Endodermal cell (in vitro differentiated cells): Measurements from ENCODE around the gene OR2A25. TPM values are rescaled to one million over a fixed set of nuclear protein-coding genes. Genes with fewer than 3 reads are reported as not detected.

Experiments used
- DNase-seq: peaks from one replicate; pipeline ENCODE4 v3.0.0-alpha.2; 2017
- H3K27ac ChIP-seq: 2 replicates; pipeline ENCODE4 v1.5.1; 2013; ENCODE audit warnings: mild to moderate bottlenecking, low read depth, low read length, moderate library complexity
- H3K27me3 ChIP-seq: 2 replicates; pipeline ENCODE4 v1.6.1; 2013; ENCODE audit warnings: mild to moderate bottlenecking, low read length, moderate library complexity; ENCODE audit not compliant: insufficient read depth, control insufficient read depth, poor library complexity, severe bottlenecking
- H3K36me3 ChIP-seq: 2 replicates; pipeline ENCODE4 v1.7.0; 2013; ENCODE audit warnings: mild to moderate bottlenecking, low read length, moderate library complexity; ENCODE audit not compliant: control insufficient read depth, insufficient read depth
- H3K4me1 ChIP-seq: one replicate; pipeline ENCODE4 v1.7.0; 2013; ENCODE audit warnings: low read length; ENCODE audit not compliant: control insufficient read depth, insufficient read depth
- H3K4me3 ChIP-seq: 2 replicates; pipeline ENCODE4 v1.5.1; 2013; ENCODE audit warnings: mild to moderate bottlenecking, low read length, moderate library complexity
- H3K9ac ChIP-seq: 2 replicates; pipeline ENCODE4 v1.6.1; 2013; ENCODE audit warnings: mild to moderate bottlenecking, low read length, moderate library complexity; ENCODE audit not compliant: poor library complexity, severe bottlenecking; ENCODE audit errors: extremely low read depth
- H3K9me3 ChIP-seq: 2 replicates; pipeline ENCODE4 v1.6.1; 2013; ENCODE audit warnings: mild to moderate bottlenecking, low read length, moderate library complexity; ENCODE audit not compliant: control insufficient read depth
- H3K27ac Mint-ChIP-seq: 2 replicates; pipeline ENCODE4 v1.8.0; 2020; ENCODE audit warnings: mixed read lengths
- H3K27me3 Mint-ChIP-seq: 2 replicates; pipeline ENCODE4 v1.8.0; 2021; ENCODE audit warnings: mild to moderate bottlenecking, mixed read lengths; ENCODE audit not compliant: insufficient read depth
- H3K36me3 Mint-ChIP-seq: 2 replicates; pipeline ENCODE4 v1.8.0; 2020; ENCODE audit warnings: low read depth, mixed read lengths
- H3K4me1 Mint-ChIP-seq: 2 replicates; pipeline ENCODE4 v1.8.0; 2020; ENCODE audit warnings: mixed read lengths
- H3K4me3 Mint-ChIP-seq: 2 replicates; pipeline ENCODE4 v1.8.0; 2020; ENCODE audit warnings: mild to moderate bottlenecking, moderate library complexity, mixed read lengths
- H3K9me3 Mint-ChIP-seq: 2 replicates; pipeline ENCODE4 v1.8.0; 2020; ENCODE audit warnings: mild to moderate bottlenecking, mixed read lengths
- CTCF ChIP-seq: fragments of 200-600 bp; sonication (generic); conservative IDR thresholded peaks from 2 replicates; pipeline ENCODE4 v1.5.0; 2021; ENCODE audit warnings: antibody characterized with exemption, mild to moderate bottlenecking
- WGBS, 2 experiments: methylation state at CpG; one replicate each; pipeline versions ENCODE4 v1.1.5 to v1.1.7; 2013; ENCODE audit warnings: missing lambda C conversion rate in 2 of 2, mixed read lengths in 1 of 2; ENCODE audit not compliant: insufficient coverage in 1 of 2, insufficient read length in 1 of 2; 5-methylcytosine and 5-hydroxymethylcytosine counted together
- total RNA-seq, 2 donors: library from RNA; stranded (reverse); fragmentation: NEBNext Ultra II Directional in 1 of 2; extraction: Animal tissue kit (Norgen Biotek cat#: 25700) in 1 of 2; gene quantifications; 2 replicates in 1 of 2; 3 replicates in 1 of 2; pipeline ENCODE4 v1.2.1, GENCODE V29; 2021

The OR2A25 gene
- total RNA-seq, 2 donors from 2014 or later, result not detected

- H3K27ac Mint-ChIP-seq, result no peak overlapping the region
- no peaks in the 10 kb centered on the region for H3K4me1 ChIP-seq
- no peak overlapping the region for H3K4me3 ChIP-seq
- H3K9me3 ChIP-seq, result no peaks in the 10 kb centered on the region
- no peaks in the 10 kb centered on the region for H3K27me3 Mint-ChIP-seq
- H3K9me3 Mint-ChIP-seq, result no peaks in the 10 kb centered on the region
- H3K27ac ChIP-seq, result no peak overlapping the region
- no peaks in the 10 kb centered on the region for H3K36me3 ChIP-seq
- H3K4me1 Mint-ChIP-seq, result no peaks in the 10 kb centered on the region
- H3K9ac ChIP-seq, result no peak overlapping the region
- H3K4me3 Mint-ChIP-seq, result no peak overlapping the region
- no peak for DNase-seq
- no peak for TF ChIP-seq CTCF
- H3K36me3 Mint-ChIP-seq, result no peaks in the 10 kb centered on the region
- WGBS, 2 experiments, result 81 to 100% methylated on average over 2 to 3 of the region's 3 CpGs
- H3K27me3 ChIP-seq, result no peaks in the 10 kb centered on the region
Measured at GRCh38 chr7:144100607-144101006, 31.0 kb downstream of the OR2A25 start.

- Histone ChIP-seq H3K4me1 (no peaks in the 10 kb centered on the region), H3K36me3 (no peaks in the 10 kb centered on the region), H3K27ac (no peak overlapping the region), H3K9ac (no peak overlapping the region), H3K4me3 (no peak overlapping the region), H3K9me3 (no peaks in the 10 kb centered on the region), H3K27me3 (no peaks in the 10 kb centered on the region)
- no peak for DNase-seq
- no peak overlapping the region for H3K27ac Mint-ChIP-seq
- H3K36me3 Mint-ChIP-seq, result no peaks in the 10 kb centered on the region
- no peaks in the 10 kb centered on the region for H3K4me1 Mint-ChIP-seq
- H3K9me3 Mint-ChIP-seq, result no peaks in the 10 kb centered on the region
- no peak for TF ChIP-seq CTCF
- no peaks in the 10 kb centered on the region for H3K27me3 Mint-ChIP-seq
- no peak overlapping the region for H3K4me3 Mint-ChIP-seq
Measured at GRCh38 chr7:144102041-144102440, 32.4 kb downstream of the OR2A25 start.

- Histone ChIP-seq H3K27ac (no peak overlapping the region), H3K9me3 (no peaks in the 10 kb centered on the region), H3K4me3 (no peak overlapping the region), H3K36me3 (no peaks in the 10 kb centered on the region), H3K27me3 (no peaks in the 10 kb centered on the region), H3K9ac (no peak overlapping the region), H3K4me1 (no peaks in the 10 kb centered on the region)
- Mint-ChIP-seq H3K9me3 (no peaks in the 10 kb centered on the region), H3K27me3 (no peaks in the 10 kb centered on the region), H3K4me1 (no peaks in the 10 kb centered on the region), H3K36me3 (no peaks in the 10 kb centered on the region), H3K27ac (no peak overlapping the region), H3K4me3 (no peak overlapping the region)
- no peak for DNase-seq
- no peak for TF ChIP-seq CTCF
Measured at GRCh38 chr7:144105211-144105610, 35.6 kb downstream of the OR2A25 start.
